GM19324 (cell line): ENCODE measurements around the gene GATAD2A.
"Not testable (repeated sequence)": the region's sequence is repeated elsewhere in the genome, so short reads cannot be mapped to it uniquely, and the experiment has no call there.

Source experiments
- ATAC-seq: cut with Tn5 transposase; IDR thresholded peaks from one replicate; pipeline ENCODE4 v1.9.1; 2021; ENCODE audit warnings: mild to moderate bottlenecking, moderate library complexity; ENCODE audit not compliant: unreplicated experiment, low FRiP score

The GATAD2A gene

GRCh38 chr19:19388568-19389555 is 16.6 kb upstream of the GATAD2A start:
- ATAC-seq: no peak

GRCh38 chr19:19389683-19390082 is 15.8 kb upstream of the GATAD2A start:
- ATAC-seq: not testable (repeated sequence)

DNA sequence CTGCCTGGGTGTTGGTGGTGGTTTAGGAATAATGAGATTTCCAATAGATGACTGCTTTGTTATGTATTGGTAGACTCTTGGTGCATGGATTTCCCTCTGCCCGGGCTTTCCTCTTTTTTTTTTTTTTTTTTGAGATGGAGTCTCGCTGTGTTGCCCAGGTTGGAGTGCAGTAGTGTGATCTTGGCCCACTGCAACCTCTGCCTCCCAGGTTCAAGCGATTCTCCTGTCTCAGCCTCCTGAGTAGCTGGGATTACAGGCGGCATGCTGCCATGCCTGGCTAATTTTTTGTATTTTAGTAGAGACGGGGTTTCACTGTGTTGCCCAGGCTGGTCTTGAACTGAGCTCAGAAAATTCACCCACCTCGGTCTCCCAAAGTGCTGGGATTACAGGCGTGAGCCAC is 11.1 kb upstream of the GATAD2A start:
- not testable (repeated sequence) for ATAC-seq

DNA sequence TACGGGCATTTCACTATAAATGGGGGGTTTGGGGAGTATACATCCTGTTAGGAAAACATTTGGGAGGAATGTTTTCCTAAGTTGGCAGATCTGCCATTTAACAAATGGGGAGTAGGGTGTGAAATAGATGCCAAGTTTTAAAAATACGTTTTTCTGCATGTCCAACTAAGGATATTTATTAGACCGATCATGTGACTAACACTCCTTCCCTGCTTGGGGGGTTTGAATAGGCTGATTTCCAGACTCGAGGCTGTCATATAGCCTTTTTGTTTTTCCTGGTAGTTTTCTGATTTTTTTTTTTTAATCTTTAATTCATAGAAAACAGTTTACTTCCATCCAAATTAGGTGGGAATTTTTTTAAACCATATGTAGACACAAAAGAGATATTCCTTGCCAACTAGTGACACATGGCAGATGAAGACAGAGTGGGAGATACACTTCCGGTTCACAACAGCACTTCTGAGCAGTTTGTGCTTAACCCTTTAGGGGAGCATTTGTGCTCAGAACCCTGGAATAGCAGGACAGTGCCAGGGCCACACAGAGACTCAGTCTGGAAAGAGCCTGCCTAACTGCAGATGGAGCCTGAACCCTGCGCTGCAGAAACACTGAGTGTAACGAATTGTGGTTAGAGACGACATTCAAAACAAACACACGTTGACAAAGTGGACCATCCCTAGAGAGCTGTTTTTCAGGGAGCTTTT is 5.6 kb upstream of the GATAD2A start:
- ATAC-seq: no peak

DNA sequence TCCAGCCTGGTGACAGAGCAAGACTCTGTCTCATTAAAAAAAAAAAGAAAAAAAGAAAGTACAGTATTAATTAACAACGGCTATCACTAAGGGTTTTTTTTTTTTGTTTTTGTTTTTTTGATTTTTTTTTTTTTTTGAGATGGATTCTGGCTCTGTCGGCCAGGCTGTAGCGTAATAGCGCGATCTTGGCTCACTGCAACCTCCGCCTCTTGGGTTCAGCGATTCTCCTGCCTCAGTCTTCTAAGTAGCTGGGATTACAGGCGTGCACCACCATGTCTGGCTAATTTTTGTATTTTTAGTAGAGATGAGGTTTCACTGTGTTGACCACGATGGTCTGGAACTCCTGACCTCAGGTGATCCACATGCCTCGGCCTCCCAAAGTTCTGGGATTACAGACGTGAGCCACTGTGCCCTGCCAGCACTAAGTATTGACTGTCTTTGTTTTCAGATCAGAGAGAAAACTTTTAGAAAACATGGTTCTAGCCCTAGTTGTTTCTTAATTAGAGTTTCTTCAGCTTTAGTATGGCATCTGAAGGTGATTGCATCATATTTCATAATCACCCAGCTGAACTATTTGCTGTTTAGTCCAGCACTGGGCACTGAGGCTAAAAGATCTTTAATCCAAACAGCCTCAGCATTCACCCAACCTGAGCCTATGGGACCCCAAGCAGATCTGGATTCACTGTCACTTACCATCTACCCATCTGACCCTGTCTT is 2.7 kb upstream of the GATAD2A start:
- no peak for ATAC-seq

DNA sequence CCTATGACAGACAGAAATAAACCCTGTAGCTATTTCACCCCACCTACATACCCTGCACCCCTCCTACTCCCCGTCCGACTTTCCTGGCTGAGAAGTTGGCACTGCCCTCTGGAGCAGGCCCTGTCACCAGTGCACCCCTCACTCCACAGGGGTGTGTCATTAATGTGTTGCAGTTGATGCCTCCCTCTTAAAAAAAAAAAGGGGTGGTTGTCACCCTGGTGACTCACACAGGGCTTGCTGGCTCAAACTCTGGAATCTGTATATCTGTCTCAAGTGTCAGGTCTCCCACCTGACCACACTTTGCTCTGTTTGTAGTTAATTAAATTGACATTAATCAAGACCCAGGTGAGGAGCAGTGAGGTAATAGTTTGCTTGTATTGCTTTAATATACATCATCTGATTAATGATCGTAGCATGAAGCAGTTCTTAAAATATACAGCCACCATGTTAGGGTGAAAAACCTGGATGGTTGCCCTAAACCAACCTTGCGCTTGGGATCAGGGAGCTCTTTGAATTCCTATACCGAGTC is 2.0 kb upstream of the GATAD2A start:
- no peak for ATAC-seq

DNA sequence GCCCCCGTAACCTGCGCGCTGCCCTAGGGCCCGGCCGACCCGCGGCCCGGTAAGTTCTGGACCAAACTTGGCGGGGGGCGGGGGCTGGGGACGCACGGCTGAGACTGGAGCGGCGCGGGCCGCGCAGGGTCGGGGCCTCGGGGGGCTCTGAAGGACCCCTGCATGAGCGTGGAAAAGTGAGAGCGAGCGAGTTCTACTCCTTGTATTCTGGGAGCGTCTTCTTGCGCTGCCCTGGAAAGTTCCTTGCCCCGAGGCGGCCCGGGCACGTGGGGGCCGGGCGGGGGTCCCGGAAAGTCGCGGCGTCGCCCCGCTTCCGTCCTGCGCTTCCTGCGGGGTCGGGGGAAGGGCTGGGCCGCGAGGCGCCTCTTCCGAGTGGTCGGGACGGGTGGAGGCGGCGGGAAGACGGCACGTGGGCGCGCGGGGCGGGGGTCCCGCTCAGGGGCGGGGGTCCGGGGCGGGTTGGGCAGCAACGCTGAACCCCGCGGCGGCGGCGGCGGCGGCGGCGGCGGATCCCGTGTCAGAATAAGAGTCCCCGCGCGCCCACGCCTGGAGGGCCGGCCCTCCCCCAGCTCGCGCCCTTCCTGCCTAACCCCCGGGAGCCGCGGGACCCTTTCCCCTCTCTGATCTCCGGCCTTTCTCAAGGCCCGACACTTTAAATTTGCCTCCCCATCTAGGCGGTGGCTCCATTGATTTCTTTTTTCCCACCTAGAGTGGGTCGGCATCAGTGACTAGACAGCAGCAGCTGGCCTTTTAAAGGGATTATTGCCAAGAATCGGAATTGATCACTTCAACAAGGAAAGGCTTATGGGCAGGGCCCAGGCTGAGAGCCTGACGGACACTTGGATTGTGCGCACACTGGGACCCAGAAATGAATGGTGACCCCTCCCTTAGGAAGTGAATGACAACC is 749 bp downstream of the GATAD2A start:
- ATAC-seq: peak; percentile 11

DNA sequence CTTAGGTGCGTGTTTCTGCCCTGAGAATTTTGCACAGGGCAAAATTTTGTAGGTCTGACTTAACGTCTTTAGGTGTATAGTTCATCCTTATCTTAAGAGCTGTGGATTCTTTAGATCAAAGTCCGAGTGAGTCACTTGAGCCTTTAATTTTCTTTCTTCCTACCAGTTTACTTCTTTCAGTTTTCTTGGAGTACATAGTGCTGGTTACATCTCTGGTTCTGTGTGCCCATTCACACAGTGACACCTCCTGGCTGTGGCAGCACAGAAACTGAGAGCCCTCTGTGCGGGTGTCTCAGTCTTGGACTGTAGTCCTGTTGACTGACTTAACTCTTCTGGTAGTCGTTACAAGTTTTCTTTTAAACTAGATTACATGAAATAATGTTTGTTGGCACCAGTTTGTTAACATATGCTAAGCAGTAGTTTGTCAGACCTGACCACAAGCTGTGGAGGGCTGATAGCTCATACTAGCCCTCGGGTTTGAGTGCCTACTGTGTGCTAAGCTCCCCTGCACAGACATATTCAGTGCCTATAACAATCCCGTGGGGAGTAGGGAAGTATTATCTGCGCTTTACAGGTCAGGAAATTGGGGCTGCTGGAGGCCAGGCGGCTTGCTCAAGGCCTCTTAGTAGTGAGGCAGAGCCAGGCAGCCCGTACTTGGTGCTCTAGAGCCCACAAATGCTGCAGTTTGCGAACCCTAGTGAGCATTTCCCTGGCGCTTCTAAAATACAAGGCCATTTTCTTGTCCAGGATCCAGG is 1.6 kb downstream of the GATAD2A start:
- ATAC-seq: no peak

DNA sequence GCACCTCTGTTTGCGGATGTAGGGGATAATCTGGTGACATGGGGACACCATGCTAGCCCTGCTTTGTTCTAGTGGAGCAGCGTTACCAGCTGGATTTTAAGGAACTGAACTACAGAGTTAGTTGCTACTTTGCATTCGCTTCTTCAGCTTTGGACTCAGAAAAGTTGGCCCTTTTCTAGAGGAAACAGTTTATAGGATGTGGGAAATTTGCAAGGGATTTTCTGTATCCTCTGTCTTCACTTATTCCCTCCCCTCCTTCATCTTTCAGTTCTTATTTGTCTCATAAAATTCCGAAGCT is 2.1 kb downstream of the GATAD2A start:
- no peak for ATAC-seq

DNA sequence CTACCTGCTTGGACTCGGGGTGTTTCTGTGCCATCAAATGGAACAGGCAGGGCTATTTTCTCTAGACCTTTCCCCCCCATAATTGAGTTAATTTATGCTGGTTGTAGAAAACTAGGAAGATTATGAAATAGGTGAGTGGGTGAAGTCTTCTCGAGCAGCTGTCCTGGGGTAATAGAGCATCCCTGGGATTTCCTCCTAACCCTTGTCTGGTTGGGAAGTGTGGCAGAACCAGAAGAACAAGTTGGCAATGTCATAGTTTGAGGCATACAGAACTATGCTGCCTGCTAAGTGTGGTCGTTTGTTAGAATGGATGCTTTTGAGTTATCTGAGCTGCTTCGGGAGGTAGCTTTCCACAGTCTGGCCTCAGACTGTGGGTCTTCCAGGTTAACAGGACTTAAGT is 3.7 kb downstream of the GATAD2A start:
- no peak for ATAC-seq

- no peak for ATAC-seq
Observed at GRCh38 chr19:19409631-19410030, 4.2 kb downstream of the GATAD2A start.

DNA sequence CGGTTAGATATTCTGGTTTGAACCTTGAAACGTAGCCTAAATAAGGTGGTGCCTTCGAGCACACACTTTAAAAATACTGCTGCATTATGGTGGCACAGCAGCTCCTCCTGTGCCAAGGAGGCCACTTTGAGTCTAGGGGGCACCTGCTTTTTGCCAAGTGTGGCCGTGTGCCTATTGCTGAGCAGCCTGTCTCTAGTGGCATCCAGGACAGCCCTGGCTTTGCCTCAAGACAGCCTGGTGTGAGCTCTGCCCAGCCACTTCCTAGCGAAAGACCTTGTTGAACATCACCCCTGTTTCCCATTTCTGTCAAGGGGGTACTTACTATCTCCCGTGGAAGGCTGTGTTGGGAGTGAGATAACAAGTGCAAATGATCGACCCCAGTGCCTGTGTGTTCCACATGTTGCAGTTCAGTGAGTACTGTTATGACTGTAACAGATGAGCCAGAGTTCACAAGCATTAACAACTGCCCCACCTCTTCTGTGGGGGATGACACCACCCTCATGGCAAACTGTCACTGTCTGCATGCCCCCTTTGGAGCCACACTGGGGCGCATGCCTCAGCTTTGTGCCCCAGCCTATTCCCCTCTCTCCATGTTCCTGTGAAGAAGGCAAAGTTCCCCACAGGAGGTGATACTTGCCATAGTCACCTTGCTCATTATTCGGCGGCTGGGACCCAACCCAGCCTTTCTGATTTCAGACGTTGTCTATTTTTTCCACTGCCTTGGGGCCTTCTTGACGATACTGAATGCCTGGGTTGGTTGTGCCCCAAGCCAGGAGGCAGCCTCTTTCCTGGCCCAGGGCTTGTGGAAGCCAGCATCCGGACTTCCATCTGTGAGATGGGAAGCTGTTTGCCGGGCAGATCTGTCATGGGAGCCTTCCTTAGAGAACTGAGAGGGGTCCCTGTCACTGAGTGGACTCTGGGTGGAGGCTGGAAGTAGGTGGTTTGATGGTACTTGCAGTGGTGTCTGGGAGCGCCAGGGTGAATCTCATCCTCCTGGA is 5.4 kb downstream of the GATAD2A start:
- ATAC-seq: no peak

DNA sequence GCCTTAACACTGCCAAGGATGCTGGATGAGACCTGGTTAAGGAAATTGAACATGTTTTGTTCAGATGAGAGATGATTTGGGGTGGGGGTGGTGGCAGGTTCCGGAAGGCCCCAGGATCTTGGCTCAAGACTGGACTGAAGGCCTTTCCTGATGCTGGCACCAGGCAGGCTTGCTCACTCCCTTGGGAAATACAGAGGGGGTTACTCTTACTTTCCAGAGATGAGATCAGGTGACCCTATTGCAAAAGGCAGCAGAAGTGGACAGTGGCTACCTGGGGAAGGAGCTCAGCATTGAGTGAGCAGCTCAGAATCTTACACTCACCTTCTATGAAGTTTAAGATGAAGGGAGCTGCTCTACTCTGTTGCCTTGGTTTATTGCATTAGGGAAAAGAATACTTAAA is 10.8 kb downstream of the GATAD2A start:
- no peak for ATAC-seq

DNA sequence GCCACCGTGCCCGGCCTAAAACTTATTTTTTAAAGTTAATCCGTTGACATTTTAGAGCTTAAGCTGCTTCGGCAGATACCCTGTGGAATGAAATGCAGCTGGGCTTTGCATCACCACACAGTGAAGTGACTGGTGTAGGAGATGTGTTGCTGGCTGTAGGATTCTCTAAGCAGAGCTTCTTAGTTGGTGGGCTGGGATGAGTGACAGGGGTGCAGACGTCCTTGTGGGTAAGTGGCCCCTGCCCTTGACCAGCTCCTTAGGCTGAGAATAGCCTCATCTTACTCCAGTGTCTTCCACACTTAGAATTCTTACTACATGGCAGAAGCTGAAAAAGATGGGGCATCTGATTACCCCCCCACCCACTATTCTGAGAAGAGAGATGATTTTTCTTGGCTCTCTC is 11.6 kb downstream of the GATAD2A start:
- no peak for ATAC-seq

DNA sequence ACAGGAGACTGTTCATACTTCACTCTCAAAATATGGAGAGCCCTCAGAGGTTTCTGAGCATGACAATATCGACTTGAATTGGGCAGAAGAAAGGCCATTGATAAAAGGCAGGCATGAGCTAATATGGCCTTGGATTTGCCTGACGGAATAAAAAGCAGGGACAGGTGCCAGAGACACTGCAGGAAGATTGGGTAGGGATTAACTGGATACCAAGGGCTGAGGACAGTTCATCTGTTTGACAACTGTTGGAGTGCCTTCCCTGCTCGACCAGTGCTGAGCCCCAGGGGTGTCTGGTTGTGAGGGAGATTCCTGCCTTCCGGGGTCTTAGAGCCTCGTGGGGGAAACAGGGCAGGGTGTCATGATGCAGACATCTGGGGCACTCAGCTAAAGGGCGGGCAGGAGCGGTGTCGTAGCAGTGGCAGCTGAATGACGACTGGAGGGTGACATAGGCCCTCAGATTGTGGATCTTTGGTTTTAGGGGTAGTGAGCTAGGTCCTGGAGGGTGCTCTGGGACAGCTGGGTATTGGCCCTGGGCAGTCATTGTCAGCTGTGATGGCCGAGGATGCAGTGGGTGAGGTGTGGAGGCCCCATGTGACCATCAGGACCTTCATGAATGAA is 12.3 kb downstream of the GATAD2A start:
- ATAC-seq: no peak

- ATAC-seq: no peak
Observed at GRCh38 chr19:19418555-19419260, 13.2 kb downstream of the GATAD2A start.
